ENCODE results near the gene AIDA. TPM values are rescaled to one million over a fixed set of nuclear protein-coding genes. Genes with fewer than 3 reads are reported as not detected.

Gene AIDA
- total RNA-seq, 1 experiment from 2014 or later: 73.1 TPM

DNA sequence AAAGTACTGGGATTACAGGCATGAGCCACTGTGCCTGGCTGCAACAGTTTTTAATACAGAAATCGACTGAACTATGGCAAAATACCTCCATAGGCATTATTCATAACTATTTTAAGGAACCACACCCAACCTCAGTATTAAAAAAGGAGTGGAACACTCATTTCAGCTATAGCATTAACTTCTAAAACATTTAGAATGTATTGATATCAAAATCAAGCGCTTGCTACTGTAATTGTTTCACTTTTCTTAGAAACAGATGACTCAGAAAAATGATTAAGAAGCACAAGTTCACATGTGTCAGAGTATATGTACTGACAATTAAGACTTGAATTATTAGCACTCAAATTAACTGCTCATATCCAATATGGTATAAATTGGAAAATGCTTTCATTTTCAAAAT lies 15.1 kb downstream of the AIDA start:
- Histone ChIP-seq H3K4me3 (ENCODE audit: low read depth in 2 of 2, low read length in 2 of 2) (no peak overlapping the region), H3K36me3 (ENCODE audit: control insufficient read depth, insufficient read depth, low read length) (peaks cover 21% of the 10 kb centered on the region), H3K4me1 (ENCODE audit: control insufficient read depth, insufficient read depth, low read length) (no peaks in the 10 kb centered on the region), H3K27me3 (ENCODE audit: control insufficient read depth, insufficient read depth, low read length) (no peaks in the 10 kb centered on the region), H3K27ac (ENCODE audit: low read length) (no peak overlapping the region), H3K9me3 (ENCODE audit: control insufficient read depth, insufficient read depth, low read depth, low read length) (no peaks in the 10 kb centered on the region)
- DNase-seq (ENCODE audit: low read depth, low spot score) (no peak), ATAC-seq (no peak)
- CTCF ChIA-PET: no interaction called here
- intact Hi-C loops (cut with micrococcal nuclease; ENCODE audit: unreplicated experiment): no loop called here
- POLR2A ChIA-PET: no interaction called here
- no TSS peak for BruUV-seq (replicated peaks)
- in situ Hi-C loops (cut with HindIII; ENCODE audit: low pct_unique_long_range_greater_than_20kb, low sequenced_read_pairs): no loop called here
- no peak for TF ChIP-seq SIN3A (IDR thresholded peaks at IDR 0.05; ENCODE audit: borderline replicate concordance, insufficient read depth, low read depth, low read length)
- TF ChIP-seq TCF7L2 (IDR thresholded peaks at IDR 0.05; ENCODE audit: low read depth, low read length): no peak
- TF ChIP-seq, protein P1, sequence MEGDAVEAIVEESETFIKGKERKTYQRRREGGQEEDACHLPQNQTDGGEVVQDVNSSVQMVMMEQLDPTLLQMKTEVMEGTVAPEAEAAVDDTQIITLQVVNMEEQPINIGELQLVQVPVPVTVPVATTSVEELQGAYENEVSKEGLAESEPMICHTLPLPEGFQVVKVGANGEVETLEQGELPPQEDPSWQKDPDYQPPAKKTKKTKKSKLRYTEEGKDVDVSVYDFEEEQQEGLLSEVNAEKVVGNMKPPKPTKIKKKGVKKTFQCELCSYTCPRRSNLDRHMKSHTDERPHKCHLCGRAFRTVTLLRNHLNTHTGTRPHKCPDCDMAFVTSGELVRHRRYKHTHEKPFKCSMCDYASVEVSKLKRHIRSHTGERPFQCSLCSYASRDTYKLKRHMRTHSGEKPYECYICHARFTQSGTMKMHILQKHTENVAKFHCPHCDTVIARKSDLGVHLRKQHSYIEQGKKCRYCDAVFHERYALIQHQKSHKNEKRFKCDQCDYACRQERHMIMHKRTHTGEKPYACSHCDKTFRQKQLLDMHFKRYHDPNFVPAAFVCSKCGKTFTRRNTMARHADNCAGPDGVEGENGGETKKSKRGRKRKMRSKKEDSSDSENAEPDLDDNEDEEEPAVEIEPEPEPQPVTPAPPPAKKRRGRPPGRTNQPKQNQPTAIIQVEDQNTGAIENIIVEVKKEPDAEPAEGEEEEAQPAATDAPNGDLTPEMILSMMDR (IDR thresholded peaks at IDR 0.05): no peak
- TF ChIP-seq REST (IDR thresholded peaks at IDR 0.05; ENCODE audit: insufficient read depth in 1 of 2, low read depth in 2 of 2, low read length in 1 of 2): no peak
- TF ChIP-seq POLR2AphosphoS5 (IDR thresholded peaks at IDR 0.05; ENCODE audit: low read depth, low read length): no peak

GRCh38 chr1:222696741-222697140 lies 15.6 kb downstream of the AIDA start:
- TF ChIP-seq, protein P1 (IDR thresholded peaks at IDR 0.05): no peak
- TF ChIP-seq REST (IDR thresholded peaks at IDR 0.05; ENCODE audit: insufficient read depth in 1 of 2, low read depth in 2 of 2, low read length in 1 of 2): no peak
- TF ChIP-seq TCF7L2 (IDR thresholded peaks at IDR 0.05; ENCODE audit: low read depth, low read length): no peak
- TF ChIP-seq SIN3A (IDR thresholded peaks at IDR 0.05; ENCODE audit: borderline replicate concordance, insufficient read depth, low read depth, low read length): no peak
- TF ChIP-seq POLR2AphosphoS5 (IDR thresholded peaks at IDR 0.05; ENCODE audit: low read depth, low read length): no peak
- Histone ChIP-seq H3K27ac (ENCODE audit: low read length) (no peak overlapping the region), H3K9me3 (ENCODE audit: control insufficient read depth, insufficient read depth, low read depth, low read length) (no peaks in the 10 kb centered on the region), H3K36me3 (ENCODE audit: control insufficient read depth, insufficient read depth, low read length) (peaks cover 19% of the 10 kb centered on the region), H3K27me3 (ENCODE audit: control insufficient read depth, insufficient read depth, low read length) (no peaks in the 10 kb centered on the region), H3K4me1 (ENCODE audit: control insufficient read depth, insufficient read depth, low read length) (no peaks in the 10 kb centered on the region), H3K4me3 (ENCODE audit: low read depth in 2 of 2, low read length in 2 of 2) (no peak overlapping the region)
- ATAC-seq: no peak
- BruUV-seq (replicated peaks): no TSS peak
- DNase-seq (ENCODE audit: low read depth, low spot score): no peak
- ChIA-PET POLR2A (no interaction called here), CTCF (no interaction called here)
- intact Hi-C loops (cut with micrococcal nuclease; ENCODE audit: unreplicated experiment) (no loop called here), in situ Hi-C loops (cut with HindIII; ENCODE audit: low pct_unique_long_range_greater_than_20kb, low sequenced_read_pairs) (no loop called here)

Data from Panc1 (cell line).